Retinal pigment epithelial cell (primary cell): Measurements from ENCODE around the gene FAM13C.

Source experiments
- DNase-seq: peaks from one replicate; pipeline ENCODE4 v3.0.0-alpha.2; 2010; ENCODE audit warnings: low read depth
- H3K4me3 ChIP-seq: 2 replicates; pipeline ENCODE4 v1.5.1; 2011; ENCODE audit warnings: mild to moderate bottlenecking, low read length, control low read depth, moderate library complexity
- CTCF ChIP-seq: conservative IDR thresholded peaks from 2 replicates; pipeline ENCODE4 v1.5.1; 2011; ENCODE audit warnings: low read depth, low read length, control low read depth, inconsistent platforms

Gene FAM13C

GRCh38 chr10:59273445-59273844 lies 88.9 kb downstream of the FAM13C start:
- no peak overlapping the region for H3K4me3 ChIP-seq
- TF ChIP-seq CTCF, result no peak
- DNase-seq, result no peak

GRCh38 chr10:59272061-59272460 lies 90.3 kb downstream of the FAM13C start:
- DNase-seq, result no peak
- no peak overlapping the region for H3K4me3 ChIP-seq
- no peak for TF ChIP-seq CTCF

GRCh38 chr10:59271160-59271559 lies 91.2 kb downstream of the FAM13C start:
- DNase-seq, result no peak
- H3K4me3 ChIP-seq, result no peak overlapping the region
- TF ChIP-seq CTCF, result no peak

GRCh38 chr10:59270492-59270891 lies 91.9 kb downstream of the FAM13C start:
- no peak for DNase-seq
- TF ChIP-seq CTCF, result no peak
- H3K4me3 ChIP-seq, result no peak overlapping the region

- no peak overlapping the region for H3K4me3 ChIP-seq
- no peak for TF ChIP-seq CTCF
- no peak for DNase-seq
Observed at GRCh38 chr10:59269651-59270050, 92.7 kb downstream of the FAM13C start.

GRCh38 chr10:59268460-59268859 lies 93.9 kb downstream of the FAM13C start:
- no peak for DNase-seq
- H3K4me3 ChIP-seq, result no peak overlapping the region
- no peak for TF ChIP-seq CTCF

GRCh38 chr10:59266321-59266720 lies 96.0 kb downstream of the FAM13C start:
- H3K4me3 ChIP-seq, result no peak overlapping the region
- DNase-seq, result no peak
- no peak for TF ChIP-seq CTCF
